K562 (cell line): ENCODE results near the gene TNFRSF19. TPM values are rescaled to one million over a fixed set of nuclear protein-coding genes. Genes with fewer than 3 reads are reported as not detected.

ENCODE experiments used
- ATAC-seq: fragments of 200-7000 bp; cut with Tn5 transposase; 3 replicates; pipeline ENCODE4 v1.9.1; 2020; ENCODE audit warnings: moderate library complexity
- BruUV-seq: library from RNA; stranded (reverse); fragments of 400-500 nt; replicated peaks from 2 replicates; lab custom pipeline; 2021; lab: Mats Ljungman, UMichigan
- CTCF ChIA-PET: fragments of 300-600 bp; formaldehyde crosslinking; extraction: SDS; loops from one replicate; lab custom pipeline; 2021; ENCODE audit warnings: low intra/inter-chr PET ratio; lab: Yijun Ruan, JAX
- POLR2A ChIA-PET: fragments of 300-600, 350-650 bp; sonication (Branson Sonifier 250); formaldehyde crosslinking; extraction: SDS; loops from one replicate; lab custom pipeline; 2021; ENCODE audit warnings: antibody characterized with exemption, inconsistent platforms; lab: Yijun Ruan, JAX
- DNase-seq, 4 experiments: peaks; one replicate each; pipeline versions ENCODE4 v3.0.0 to v3.0.0-alpha.2; 2011 to 2018; ENCODE audit warnings: low spot score in 3 of 4, mixed read lengths in 3 of 4; ENCODE audit errors: extremely low read depth in 1 of 4
- FAIRE-seq: peaks from 2 replicates; lab custom pipeline; 2011; peaks lifted over from hg19 to GRCh38; lab: Jason Lieb, UNC
- H2AFZ ChIP-seq: 2 replicates; pipeline ENCODE4 v1.6.0; 2011; ENCODE audit warnings: low read depth, low read length, control low read depth, inconsistent platforms
- H3K27ac ChIP-seq: fragments of 200-600 bp; 3 replicates; pipeline ENCODE4 v1.8.0; 2011; ENCODE audit warnings: low read depth, mild to moderate bottlenecking, control low read depth, inconsistent platforms, low read length, moderate library complexity, mixed read lengths; ENCODE audit errors: extremely low read depth
- H3K27me3 ChIP-seq, 2 experiments: fragments of 300-600 bp in 1 of 2; 2 replicates in 1 of 2; 3 replicates in 1 of 2; pipeline versions ENCODE4 v1.6.0 to v1.8.0; 2011; ENCODE audit warnings: inconsistent platforms in 2 of 2, low read length in 2 of 2, mild to moderate bottlenecking in 1 of 2, mixed read lengths in 1 of 2, moderate library complexity in 1 of 2; ENCODE audit not compliant: control insufficient read depth in 2 of 2, insufficient read depth in 2 of 2
- H3K36me3 ChIP-seq: fragments of 300-600 bp; 3 replicates; pipeline ENCODE4 v1.8.0; 2011; ENCODE audit warnings: mild to moderate bottlenecking, low read length, inconsistent platforms; ENCODE audit not compliant: control insufficient read depth, insufficient read depth
- H3K4me1 ChIP-seq, 2 experiments: fragments of 200-600 bp in 1 of 2; replicated peaks in 1 of 2; 2 replicates in 1 of 2; 3 replicates in 1 of 2; pipeline versions ENCODE4 v1.5.1 to v1.8.0; 2011; ENCODE audit warnings: inconsistent platforms in 2 of 2, low read length in 2 of 2, mild to moderate bottlenecking in 1 of 2, mixed read lengths in 1 of 2, moderate library complexity in 1 of 2; ENCODE audit not compliant: control insufficient read depth in 2 of 2, insufficient read depth in 2 of 2
- H3K4me2 ChIP-seq: 2 replicates; pipeline ENCODE4 v1.6.1; 2011; ENCODE audit warnings: low read length, control low read depth, inconsistent platforms, mixed read lengths; ENCODE audit not compliant: insufficient read depth
- H3K4me3 ChIP-seq: fragments of 200-600 bp; sonication (generic), shearing (Covaris generic); 2 replicates; pipeline ENCODE4 v1.5.1; 2016; ENCODE audit warnings: control low read depth, inconsistent platforms
- H3K79me2 ChIP-seq: fragments of 200-600 bp; 3 replicates; pipeline ENCODE4 v1.8.0; 2011; ENCODE audit warnings: low read length, inconsistent platforms; ENCODE audit not compliant: control insufficient read depth, insufficient read depth
- H3K9ac ChIP-seq, 2 experiments: 2 replicates each; pipeline versions ENCODE4 v1.6.0 to v1.6.1; 2011; ENCODE audit warnings: low read depth in 2 of 2, low read length in 2 of 2, control low read depth in 1 of 2, inconsistent platforms in 1 of 2, mild to moderate bottlenecking in 1 of 2, mixed read lengths in 1 of 2; ENCODE audit not compliant: insufficient read depth in 1 of 2
- H3K9me1 ChIP-seq: one replicate; pipeline ENCODE4 v1.6.0; 2011; ENCODE audit warnings: inconsistent platforms, mild to moderate bottlenecking, low read length, moderate library complexity; ENCODE audit not compliant: control insufficient read depth, insufficient read depth
- H3K9me3 ChIP-seq: replicated peaks from 2 replicates; pipeline ENCODE4 v1.5.1; 2011; ENCODE audit warnings: low read depth, low read length, inconsistent platforms; ENCODE audit not compliant: control insufficient read depth, insufficient read depth
- H4K20me1 ChIP-seq: replicated peaks from 2 replicates; pipeline ENCODE4 v1.6.1; 2011; ENCODE audit warnings: low read length, inconsistent platforms, mixed read lengths; ENCODE audit not compliant: control insufficient read depth, insufficient read depth
- ETV1 ChIP-seq: fragments of 450-650 bp; conservative IDR thresholded peaks from 2 replicates; pipeline ENCODE4 v1.6.1; 2016; ENCODE audit warnings: missing genetic modification characterization, control low read depth, low read depth, missing compliant biosample characterization
- NR1H2 ChIP-seq: sonication (generic); formaldehyde crosslinking; IDR thresholded peaks from 2 replicates; pipeline ENCODE4 v1.4.0; 2020; ENCODE audit warnings: mild to moderate bottlenecking, missing genetic modification reagents
- NR4A1 ChIP-seq, 2 experiments: fragments of 250-450 bp in 1 of 2; fragments of 450-650 bp in 1 of 2; sonication (Bioruptor Pico) in 1 of 2; IDR thresholded peaks; 2 replicates each; pipeline versions ENCODE4 v1.4.0 to v1.6.1; 2016 to 2020; ENCODE audit warnings: mild to moderate bottlenecking in 2 of 2, missing compliant biosample characterization in 1 of 2, missing genetic modification characterization in 1 of 2, moderate library complexity in 1 of 2
- PTRF ChIP-seq: fragments of 450-650 bp; IDR thresholded peaks from 2 replicates; pipeline ENCODE4 v1.6.1; 2016; ENCODE audit warnings: mild to moderate bottlenecking, missing genetic modification characterization, missing compliant biosample characterization
- SMAD4 ChIP-seq: fragments of 250-450 bp; sonication (Bioruptor Pico); conservative IDR thresholded peaks from 2 replicates; pipeline ENCODE4 v1.8.0; 2021; ENCODE audit warnings: inconsistent platforms, mild to moderate bottlenecking, moderate library complexity
- SMARCC2 ChIP-seq: fragments of 450-650 bp; IDR thresholded peaks from 2 replicates; pipeline ENCODE4 v1.6.1; 2017; ENCODE audit warnings: antibody characterized with exemption, moderate library complexity, mild to moderate bottlenecking, low read depth
- TEAD4 ChIP-seq, 2 experiments: sonication (generic) in 1 of 2; formaldehyde crosslinking in 1 of 2; IDR thresholded peaks; 2 replicates each; pipeline versions ENCODE4 v1.6.1 to v1.8.0; 2012 to 2022; ENCODE audit warnings: borderline replicate concordance in 1 of 2, inconsistent platforms in 1 of 2, low read length in 1 of 2, mild to moderate bottlenecking in 1 of 2, missing genetic modification reagents in 1 of 2
- ZFX ChIP-seq: sonication (generic); formaldehyde crosslinking; IDR thresholded peaks from 2 replicates; pipeline ENCODE4 v1.8.0; 2022; ENCODE audit warnings: mild to moderate bottlenecking, missing genetic modification reagents, moderate library complexity
- ZNF146 ChIP-seq: IDR thresholded peaks from one replicate; pipeline ENCODE4 v1.6.1; 2018; ENCODE audit warnings: missing compliant biosample characterization; ENCODE audit not compliant: unreplicated experiment
- ZNF583 ChIP-seq: fragments of 250-450 bp; sonication (Bioruptor Pico); IDR thresholded peaks from 2 replicates; pipeline ENCODE4 v1.4.0; 2020
- ZSCAN32 ChIP-seq: fragments of 450-650 bp; formaldehyde crosslinking; IDR thresholded peaks from 2 replicates; pipeline ENCODE4 v1.4.0; 2020; ENCODE audit warnings: mild to moderate bottlenecking, moderate library complexity
- WGBS: fragments of 100-300 bp; shearing (Covaris generic); methylation state at CpG from one replicate; pipeline ENCODE4 v1.1.6; 2016; ENCODE audit warnings: low coverage, mixed read lengths; ENCODE audit not compliant: insufficient coverage; ENCODE audit errors: missing lambda C conversion rate; 5-methylcytosine and 5-hydroxymethylcytosine counted together
- in situ Hi-C: fragments of 300-500 bp; cut with MboI; formaldehyde crosslinking; loops from 4 replicates; pipeline ENCODE4 v1.15.0; 2018; ENCODE audit warnings: inconsistent platforms, mixed read lengths
- intact Hi-C: fragments of 100-400 bp; cut with micrococcal nuclease; formaldehyde crosslinking; loops from 2 replicates; pipeline ENCODE4 v1.14.2; 2022
- polyA plus RNA-seq, 8 experiments: library from polyadenylated mRNA; depleted of rRNA in 4 of 8; stranded (reverse) in 5 of 8; unstranded in 3 of 8; fragments of >200 nt; fragmentation: Nextera tagmentation in 2 of 8; fragmentation: Illumina TruSeq in 1 of 8; extraction: Ambion mirVana in 2 of 8; extraction: Trizol in 1 of 8; gene quantifications; 2 replicates each; pipeline versions ENCODE4 v1.2.1 to v1.2.3, GENCODE V29; 2011 to 2014; ENCODE audit warnings: inconsistent platforms in 1 of 8, missing spikeins in 1 of 8
- total RNA-seq, 7 experiments: library from RNA; depleted of rRNA in 6 of 7; stranded (reverse); fragments of >200 nt in 6 of 7; fragmentation: Illumina TruSeq in 2 of 7; extraction: Trizol in 2 of 7; gene quantifications; 2 replicates each; pipeline versions ENCODE4 v1.2.1 to v1.2.3, GENCODE V29; 2011 to 2021; ENCODE audit warnings: low replicate concordance in 1 of 7
- TF ChIP-seq, protein P1 (sequence below): sonication (generic); formaldehyde crosslinking; IDR thresholded peaks from 2 replicates; pipeline ENCODE4 v1.8.1; 2023; ENCODE audit warnings: mild to moderate bottlenecking, missing genetic modification reagents, moderate library complexity
- TF ChIP-seq, protein P2 (sequence below): fragments of 450-650 bp; conservative IDR thresholded peaks from 2 replicates; pipeline ENCODE4 v1.6.1; 2016; ENCODE audit warnings: missing genetic modification characterization, low read depth, mild to moderate bottlenecking, control low read depth, missing compliant biosample characterization
- TF ChIP-seq, protein P3 (sequence below): sonication (generic); formaldehyde crosslinking; IDR thresholded peaks from 2 replicates; pipeline ENCODE4 v1.8.0; 2022; ENCODE audit warnings: missing genetic modification reagents, mild to moderate bottlenecking, moderate library complexity, borderline replicate concordance
- TF ChIP-seq, protein P4 (sequence below): sonication (generic); formaldehyde crosslinking; IDR thresholded peaks from 2 replicates; pipeline ENCODE4 v1.8.0; 2023; ENCODE audit warnings: mild to moderate bottlenecking, missing genetic modification reagents

TNFRSF19 gene
- total and polyA plus RNA-seq, 9 of the 15 experiments (the other 6 are each of a cell fraction or from before 2014, with no cell fraction given) = 0.01 to 0.07 TPM; not detected in 7

DNA sequence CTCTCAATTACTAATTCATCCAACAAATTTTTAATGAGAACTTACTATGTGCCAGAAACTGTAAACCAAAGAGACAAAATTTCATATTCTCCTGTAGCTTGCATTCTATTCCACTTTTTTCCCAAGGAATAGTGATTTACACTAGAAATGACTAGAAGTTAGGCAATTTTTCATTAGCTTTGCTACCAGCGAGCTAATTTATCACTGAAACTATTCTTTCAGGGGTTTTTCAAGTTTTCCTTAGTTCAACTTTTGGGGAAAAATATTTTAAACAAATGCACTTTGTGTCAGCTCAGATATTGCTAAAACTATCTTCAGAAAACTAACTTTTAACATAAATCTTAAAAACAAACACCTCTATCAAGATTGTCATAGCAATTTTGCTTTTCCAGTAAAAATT is 5.4 kb downstream of the TNFRSF19 start:
- no TSS peak for BruUV-seq
- H3K27me3 ChIP-seq = peaks cover 0 to 15% of the 10 kb centered on the region in 2 experiments; a peak in 3 of 5 replicates
- FAIRE-seq (no peak), ATAC-seq (no peak), DNase-seq (no peak)
- H3K9me1 ChIP-seq = no peaks in the 10 kb centered on the region
- no peaks in the 10 kb centered on the region for H3K36me3 ChIP-seq
- H3K4me2 ChIP-seq = no peak overlapping the region
- POLR2A ChIA-PET = interaction anchor here (0.6 kb wide), 1 partner anchor 61 kb away, joined by 3 read pairs; no protein-coding TSS in a partner anchor
- intact Hi-C loops (no loop called here), in situ Hi-C loops (no loop called here)
- peaks cover under 1 to 16% of the 10 kb centered on the region in 2 experiments; a peak in 3 of 5 replicates for H3K4me1 ChIP-seq
- 0% methylated on average over 1 of the region's 1 CpG for whole genome bisulfite sequencing
- CTCF ChIA-PET = no interaction called here
- no peaks in the 10 kb centered on the region for H4K20me1 ChIP-seq
- no peak overlapping the region for H2AFZ ChIP-seq
- H3K79me2 ChIP-seq = no peaks in the 10 kb centered on the region
- no peaks in the 10 kb centered on the region for H3K9me3 ChIP-seq
- TF ChIP-seq, protein P1, sequence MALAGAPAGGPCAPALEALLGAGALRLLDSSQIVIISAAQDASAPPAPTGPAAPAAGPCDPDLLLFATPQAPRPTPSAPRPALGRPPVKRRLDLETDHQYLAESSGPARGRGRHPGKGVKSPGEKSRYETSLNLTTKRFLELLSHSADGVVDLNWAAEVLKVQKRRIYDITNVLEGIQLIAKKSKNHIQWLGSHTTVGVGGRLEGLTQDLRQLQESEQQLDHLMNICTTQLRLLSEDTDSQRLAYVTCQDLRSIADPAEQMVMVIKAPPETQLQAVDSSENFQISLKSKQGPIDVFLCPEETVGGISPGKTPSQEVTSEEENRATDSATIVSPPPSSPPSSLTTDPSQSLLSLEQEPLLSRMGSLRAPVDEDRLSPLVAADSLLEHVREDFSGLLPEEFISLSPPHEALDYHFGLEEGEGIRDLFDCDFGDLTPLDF (CRISPR knock-in tag) = no peak
- no peak for TF ChIP-seq NR1H2 (CRISPR knock-in tag)
- TF ChIP-seq ETV1 (tag) = no peak
- TF ChIP-seq, protein P2, sequence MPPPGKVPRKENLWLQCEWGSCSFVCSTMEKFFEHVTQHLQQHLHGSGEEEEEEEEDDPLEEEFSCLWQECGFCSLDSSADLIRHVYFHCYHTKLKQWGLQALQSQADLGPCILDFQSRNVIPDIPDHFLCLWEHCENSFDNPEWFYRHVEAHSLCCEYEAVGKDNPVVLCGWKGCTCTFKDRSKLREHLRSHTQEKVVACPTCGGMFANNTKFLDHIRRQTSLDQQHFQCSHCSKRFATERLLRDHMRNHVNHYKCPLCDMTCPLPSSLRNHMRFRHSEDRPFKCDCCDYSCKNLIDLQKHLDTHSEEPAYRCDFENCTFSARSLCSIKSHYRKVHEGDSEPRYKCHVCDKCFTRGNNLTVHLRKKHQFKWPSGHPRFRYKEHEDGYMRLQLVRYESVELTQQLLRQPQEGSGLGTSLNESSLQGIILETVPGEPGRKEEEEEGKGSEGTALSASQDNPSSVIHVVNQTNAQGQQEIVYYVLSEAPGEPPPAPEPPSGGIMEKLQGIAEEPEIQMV (tag) = no peak
- no peak for TF ChIP-seq ZNF583 (CRISPR knock-in tag)
- no peak for TF ChIP-seq ZNF146
- no peak for TF ChIP-seq ZSCAN32
- no peak for TF ChIP-seq ZFX (CRISPR knock-in tag)
- no peak for TF ChIP-seq PTRF (tag)
- TF ChIP-seq, protein P3, sequence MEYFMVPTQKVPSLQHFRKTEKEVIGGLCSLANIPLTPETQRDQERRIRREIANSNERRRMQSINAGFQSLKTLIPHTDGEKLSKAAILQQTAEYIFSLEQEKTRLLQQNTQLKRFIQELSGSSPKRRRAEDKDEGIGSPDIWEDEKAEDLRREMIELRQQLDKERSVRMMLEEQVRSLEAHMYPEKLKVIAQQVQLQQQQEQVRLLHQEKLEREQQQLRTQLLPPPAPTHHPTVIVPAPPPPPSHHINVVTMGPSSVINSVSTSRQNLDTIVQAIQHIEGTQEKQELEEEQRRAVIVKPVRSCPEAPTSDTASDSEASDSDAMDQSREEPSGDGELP (CRISPR knock-in tag) = no peak
- no peak for TF ChIP-seq SMAD4 (CRISPR knock-in tag)
- TF ChIP-seq, protein P4, sequence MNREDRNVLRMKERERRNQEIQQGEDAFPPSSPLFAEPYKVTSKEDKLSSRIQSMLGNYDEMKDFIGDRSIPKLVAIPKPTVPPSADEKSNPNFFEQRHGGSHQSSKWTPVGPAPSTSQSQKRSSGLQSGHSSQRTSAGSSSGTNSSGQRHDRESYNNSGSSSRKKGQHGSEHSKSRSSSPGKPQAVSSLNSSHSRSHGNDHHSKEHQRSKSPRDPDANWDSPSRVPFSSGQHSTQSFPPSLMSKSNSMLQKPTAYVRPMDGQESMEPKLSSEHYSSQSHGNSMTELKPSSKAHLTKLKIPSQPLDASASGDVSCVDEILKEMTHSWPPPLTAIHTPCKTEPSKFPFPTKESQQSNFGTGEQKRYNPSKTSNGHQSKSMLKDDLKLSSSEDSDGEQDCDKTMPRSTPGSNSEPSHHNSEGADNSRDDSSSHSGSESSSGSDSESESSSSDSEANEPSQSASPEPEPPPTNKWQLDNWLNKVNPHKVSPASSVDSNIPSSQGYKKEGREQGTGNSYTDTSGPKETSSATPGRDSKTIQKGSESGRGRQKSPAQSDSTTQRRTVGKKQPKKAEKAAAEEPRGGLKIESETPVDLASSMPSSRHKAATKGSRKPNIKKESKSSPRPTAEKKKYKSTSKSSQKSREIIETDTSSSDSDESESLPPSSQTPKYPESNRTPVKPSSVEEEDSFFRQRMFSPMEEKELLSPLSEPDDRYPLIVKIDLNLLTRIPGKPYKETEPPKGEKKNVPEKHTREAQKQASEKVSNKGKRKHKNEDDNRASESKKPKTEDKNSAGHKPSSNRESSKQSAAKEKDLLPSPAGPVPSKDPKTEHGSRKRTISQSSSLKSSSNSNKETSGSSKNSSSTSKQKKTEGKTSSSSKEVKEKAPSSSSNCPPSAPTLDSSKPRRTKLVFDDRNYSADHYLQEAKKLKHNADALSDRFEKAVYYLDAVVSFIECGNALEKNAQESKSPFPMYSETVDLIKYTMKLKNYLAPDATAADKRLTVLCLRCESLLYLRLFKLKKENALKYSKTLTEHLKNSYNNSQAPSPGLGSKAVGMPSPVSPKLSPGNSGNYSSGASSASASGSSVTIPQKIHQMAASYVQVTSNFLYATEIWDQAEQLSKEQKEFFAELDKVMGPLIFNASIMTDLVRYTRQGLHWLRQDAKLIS (CRISPR knock-in tag) = no peak
- TF ChIP-seq SMARCC2 = no peak
- no peak for TF ChIP-seq TEAD4 (IDR thresholded peaks at IDR 0.05; ENCODE audit: low read length)
- no peak for TF ChIP-seq TEAD4 (CRISPR knock-in tag; IDR thresholded peaks at IDR 0.05; ENCODE audit: borderline replicate concordance)
- TF ChIP-seq NR4A1 (CRISPR knock-in tag; IDR thresholded peaks at IDR 0.05) = no peak
- TF ChIP-seq NR4A1 (tag; IDR thresholded peaks at IDR 0.05) = no peak
- no peak overlapping the region for H3K9ac ChIP-seq
- H3K4me3 ChIP-seq = no peak overlapping the region
- H3K27ac ChIP-seq = no peak overlapping the region
